Ectodermal cell (in vitro differentiated cells): ENCODE measurements around the gene DNM3.

Experiments
- H3K27ac ChIP-seq: 2 replicates; pipeline ENCODE4 v1.7.0; 2013; ENCODE audit warnings: mild to moderate bottlenecking, low read depth, low read length; ENCODE audit not compliant: insufficient read depth, poor library complexity, severe bottlenecking
- H3K27me3 ChIP-seq: 2 replicates; pipeline ENCODE4 v1.7.0; 2013; ENCODE audit warnings: mild to moderate bottlenecking, low read length; ENCODE audit not compliant: insufficient read depth, control insufficient read depth, poor library complexity, severe bottlenecking
- H3K36me3 ChIP-seq: one replicate; pipeline ENCODE4 v1.7.0; 2013; ENCODE audit warnings: low read length; ENCODE audit not compliant: control insufficient read depth, insufficient read depth
- H3K4me1 ChIP-seq: one replicate; pipeline ENCODE4 v1.7.0; 2013; ENCODE audit warnings: low read length; ENCODE audit not compliant: control insufficient read depth, insufficient read depth
- H3K4me3 ChIP-seq: 2 replicates; pipeline ENCODE4 v1.7.0; 2013; ENCODE audit warnings: low read depth, low read length, control low read depth; ENCODE audit not compliant: insufficient read depth
- H3K9me3 ChIP-seq: 2 replicates; pipeline ENCODE4 v1.7.0; 2013; ENCODE audit warnings: mild to moderate bottlenecking, low read length, moderate library complexity; ENCODE audit not compliant: control insufficient read depth
- WGBS, 2 experiments: methylation state at CpG; one replicate each; pipeline ENCODE4 v1.1.7; 2013; ENCODE audit warnings: missing lambda C conversion rate in 2 of 2; 5-methylcytosine and 5-hydroxymethylcytosine counted together

DNM3 gene

DNA sequence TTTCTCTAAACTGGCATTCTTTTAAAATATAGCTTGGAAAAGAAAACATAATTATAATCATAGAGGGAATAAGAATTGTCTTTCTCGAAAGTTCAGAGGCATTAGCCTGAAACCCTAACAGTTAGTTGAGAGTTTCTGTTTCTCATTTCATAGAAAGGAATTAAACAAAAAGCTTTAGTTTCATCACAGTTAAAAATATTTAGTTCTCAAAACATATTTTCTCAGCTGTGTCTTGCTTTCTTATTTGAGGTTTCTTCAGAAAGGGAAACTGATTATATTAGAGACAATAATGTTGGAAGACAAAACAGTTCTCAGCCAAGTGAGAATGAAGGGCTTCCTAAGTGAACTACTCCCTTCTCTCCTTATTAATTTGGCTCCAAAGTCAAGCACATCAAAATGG is 503.8 kb downstream of the DNM3 start:
- Histone ChIP-seq H3K4me3 (no peak overlapping the region), H3K36me3 (no peaks in the 10 kb centered on the region), H3K9me3 (no peaks in the 10 kb centered on the region), H3K27me3 (no peaks in the 10 kb centered on the region), H3K4me1 (peaks cover 5% of the 10 kb centered on the region), H3K27ac (no peak overlapping the region)
- 80% methylated on average over 1 of the region's 1 CpG; no CpG with 5 or more reads in 1 of the 2 experiments for WGBS, 2 experiments

DNA sequence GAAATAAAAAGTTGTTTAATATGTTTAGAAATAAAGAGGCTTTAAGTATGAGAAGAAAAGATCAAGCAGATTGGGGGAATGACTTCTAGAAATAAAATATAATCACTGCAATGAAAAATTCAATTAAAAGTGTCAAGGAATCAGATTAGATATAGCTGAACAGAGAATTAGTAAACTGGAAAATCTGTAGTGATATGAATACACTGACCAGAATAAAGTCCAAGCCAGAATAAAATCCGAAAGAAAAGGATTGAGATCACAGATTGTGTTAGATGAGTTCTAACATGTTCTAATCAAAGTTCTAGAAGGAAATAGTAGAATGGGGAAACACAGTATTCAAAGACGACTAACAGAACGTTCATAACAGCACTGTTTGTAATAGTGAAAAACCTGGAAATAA is 506.1 kb downstream of the DNM3 start:
- Histone ChIP-seq H3K4me3 (no peak overlapping the region), H3K27ac (no peak overlapping the region), H3K36me3 (no peaks in the 10 kb centered on the region), H3K4me1 (peaks cover 5% of the 10 kb centered on the region), H3K9me3 (no peaks in the 10 kb centered on the region), H3K27me3 (no peaks in the 10 kb centered on the region)
- WGBS, 2 experiments = 95 to 97% methylated on average over 3 of the region's 3 CpGs

DNA sequence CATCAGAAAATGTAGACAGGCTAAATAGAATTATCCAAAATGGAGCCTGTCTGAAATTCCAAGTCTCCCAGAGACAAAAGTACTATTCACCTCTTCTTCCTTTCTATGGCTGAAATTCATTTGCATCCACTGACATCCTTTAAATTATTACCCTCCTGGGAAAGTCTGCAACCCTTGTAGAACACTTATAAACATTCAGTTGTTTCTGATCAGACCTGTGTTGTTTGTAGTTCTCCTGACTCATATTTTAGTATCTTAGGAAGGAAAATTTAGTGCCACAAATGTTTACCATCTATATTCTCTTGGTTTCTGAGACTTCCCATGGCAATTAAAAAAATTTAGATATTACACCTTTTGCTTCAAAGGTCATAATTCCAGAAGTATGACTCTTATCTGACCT is 509.6 kb downstream of the DNM3 start:
- Histone ChIP-seq H3K9me3 (no peaks in the 10 kb centered on the region), H3K4me3 (no peak overlapping the region), H3K27ac (no peak overlapping the region), H3K4me1 (no peaks in the 10 kb centered on the region), H3K36me3 (no peaks in the 10 kb centered on the region), H3K27me3 (no peaks in the 10 kb centered on the region)

DNA sequence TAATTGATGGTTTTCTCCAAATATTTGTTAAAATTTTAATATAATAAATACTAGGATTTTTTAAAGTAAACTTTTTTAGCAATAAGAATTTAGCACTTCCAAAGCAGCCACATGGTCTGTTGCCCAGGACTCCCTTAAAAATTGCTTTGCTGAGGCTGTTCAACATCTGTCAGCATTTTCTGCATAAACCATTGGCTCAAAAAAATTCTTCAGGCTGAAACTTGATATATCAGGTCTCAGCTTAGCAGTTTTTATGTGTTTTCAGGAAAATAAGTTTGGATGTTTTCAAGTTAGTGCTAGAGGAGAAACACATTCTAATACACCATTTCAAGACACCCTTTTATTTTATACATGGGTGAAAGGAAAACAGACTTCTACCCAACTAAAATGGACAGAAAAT is 510.0 kb downstream of the DNM3 start:
- Histone ChIP-seq H3K27ac (no peak overlapping the region), H3K27me3 (no peaks in the 10 kb centered on the region), H3K4me3 (no peak overlapping the region), H3K9me3 (no peaks in the 10 kb centered on the region), H3K4me1 (no peaks in the 10 kb centered on the region), H3K36me3 (no peaks in the 10 kb centered on the region)

DNA sequence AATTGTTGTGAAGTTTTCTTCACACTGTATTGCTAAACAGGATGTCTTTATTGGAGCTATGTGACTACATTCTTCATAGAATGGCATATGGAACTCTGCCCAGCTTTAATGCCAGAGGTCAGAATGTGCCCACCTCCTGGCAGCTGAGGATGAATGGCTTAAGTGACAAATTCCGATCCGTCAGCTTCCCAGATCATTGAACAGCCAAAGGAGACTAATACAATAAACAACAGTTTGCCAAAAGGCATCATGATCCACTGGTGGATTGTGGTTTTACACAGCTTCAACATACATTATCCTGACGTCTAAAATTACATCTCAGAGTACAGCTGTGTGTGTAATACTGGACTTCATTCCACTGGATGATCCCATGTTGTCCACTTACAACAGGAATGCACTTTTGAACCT is 510.5 kb downstream of the DNM3 start:
- H3K9me3 ChIP-seq = no peaks in the 10 kb centered on the region
- no peak overlapping the region for H3K27ac ChIP-seq
- H3K4me3 ChIP-seq = no peak overlapping the region
- H3K4me1 ChIP-seq = no peaks in the 10 kb centered on the region
- WGBS, 2 experiments = 88 to 89% methylated on average over 3 of the region's 3 CpGs
- no peaks in the 10 kb centered on the region for H3K36me3 ChIP-seq
- no peaks in the 10 kb centered on the region for H3K27me3 ChIP-seq

DNA sequence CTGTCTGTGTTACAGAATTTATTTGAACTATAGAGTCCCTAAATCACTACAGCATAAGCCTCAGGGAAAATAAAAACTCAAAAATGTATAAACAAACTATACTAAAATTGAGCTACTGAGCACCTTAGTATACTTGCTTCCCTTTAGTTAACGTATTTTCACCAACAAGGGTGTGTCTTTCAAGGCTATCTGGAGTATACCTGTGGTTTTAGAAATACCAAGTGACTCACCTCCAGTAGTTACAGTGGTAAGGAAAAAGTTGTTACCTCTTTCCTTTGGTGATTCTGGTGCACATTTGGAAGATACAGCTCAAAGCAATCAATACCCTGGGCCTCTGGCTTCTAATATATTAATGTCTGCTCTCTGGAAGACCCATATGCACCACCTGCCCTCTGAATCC is 511.1 kb downstream of the DNM3 start:
- no peaks in the 10 kb centered on the region for H3K9me3 ChIP-seq
- no peaks in the 10 kb centered on the region for H3K36me3 ChIP-seq
- WGBS, 2 experiments = 93 to 100% methylated on average over 1 of the region's 1 CpG
- no peak overlapping the region for H3K4me3 ChIP-seq
- H3K27ac ChIP-seq = no peak overlapping the region
- no peaks in the 10 kb centered on the region for H3K4me1 ChIP-seq
- H3K27me3 ChIP-seq = no peaks in the 10 kb centered on the region

DNA sequence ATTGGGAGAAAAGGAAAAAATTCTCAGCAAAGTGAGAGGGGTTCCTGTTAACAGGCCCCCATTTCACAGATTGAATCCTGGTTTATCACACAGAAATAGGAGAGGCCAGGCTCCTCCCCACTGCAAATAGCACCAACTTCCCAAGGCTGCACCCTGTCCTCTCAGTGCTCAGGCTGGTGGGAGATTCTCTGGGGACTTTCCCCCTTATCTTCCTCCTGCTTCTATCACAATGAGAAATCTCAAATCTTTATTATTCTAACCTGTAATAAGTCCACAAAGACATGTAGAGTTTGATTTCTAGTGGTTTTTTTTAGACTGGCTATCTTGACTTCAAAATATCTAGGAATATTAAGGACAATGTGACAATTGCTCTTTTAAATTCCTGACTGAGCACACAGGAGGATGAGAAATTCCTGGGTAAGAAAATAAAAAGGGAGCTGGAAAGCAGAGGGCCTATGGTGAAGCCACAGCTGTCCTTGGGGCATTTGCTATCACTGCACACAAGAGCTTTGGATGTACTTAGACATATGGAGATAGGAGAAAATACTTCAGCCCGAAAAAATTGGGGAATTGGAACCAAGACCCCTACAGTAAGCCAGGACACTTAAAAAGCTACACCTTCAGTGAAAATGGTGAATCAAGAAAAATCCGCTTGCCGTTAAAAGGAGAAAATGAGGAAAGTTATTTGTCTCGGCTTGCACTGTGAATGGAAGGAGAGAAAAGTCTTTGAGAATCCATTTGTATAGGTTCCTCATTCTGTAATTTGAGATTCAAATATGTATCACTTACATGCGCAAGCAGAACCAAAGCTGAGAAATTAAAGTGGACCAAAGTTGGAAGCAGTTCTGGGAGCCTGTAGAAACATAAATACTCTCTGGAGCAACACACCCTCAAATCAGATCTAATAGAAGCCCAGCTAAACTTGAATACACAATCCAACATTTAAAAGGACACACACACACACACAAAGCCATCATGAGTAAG is 513.3 kb downstream of the DNM3 start:
- H3K36me3 ChIP-seq = no peaks in the 10 kb centered on the region
- H3K4me1 ChIP-seq = peaks cover 11% of the 10 kb centered on the region
- 94 to 96% methylated on average over 4 to 5 of the region's 5 CpGs for WGBS, 2 experiments
- H3K9me3 ChIP-seq = no peaks in the 10 kb centered on the region
- no peaks in the 10 kb centered on the region for H3K27me3 ChIP-seq
- H3K4me3 ChIP-seq = no peak overlapping the region
- H3K27ac ChIP-seq = no peak overlapping the region

DNA sequence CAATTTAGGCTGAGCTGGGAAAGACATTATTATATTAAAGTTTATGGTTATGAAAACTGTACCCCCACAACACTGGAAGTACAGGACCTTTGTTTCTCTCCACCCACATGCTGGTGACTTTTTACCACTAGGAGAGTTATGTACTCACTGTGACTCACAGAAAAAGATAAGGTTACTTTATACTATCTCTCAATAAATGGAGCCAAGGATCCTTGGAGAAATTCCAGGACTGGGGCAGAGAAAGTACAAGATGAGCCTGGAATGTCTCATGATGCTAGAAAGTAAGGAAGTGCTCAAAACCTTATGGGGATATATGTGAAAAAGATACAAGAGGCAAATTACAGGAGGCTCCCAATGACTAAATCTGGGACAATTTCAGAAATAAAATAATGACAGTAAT is 515.3 kb downstream of the DNM3 start:
- Histone ChIP-seq H3K27me3 (peaks cover 14% of the 10 kb centered on the region), H3K36me3 (no peaks in the 10 kb centered on the region), H3K9me3 (no peaks in the 10 kb centered on the region), H3K4me3 (no peak overlapping the region), H3K4me1 (peaks cover 28% of the 10 kb centered on the region), H3K27ac (no peak overlapping the region)

DNA sequence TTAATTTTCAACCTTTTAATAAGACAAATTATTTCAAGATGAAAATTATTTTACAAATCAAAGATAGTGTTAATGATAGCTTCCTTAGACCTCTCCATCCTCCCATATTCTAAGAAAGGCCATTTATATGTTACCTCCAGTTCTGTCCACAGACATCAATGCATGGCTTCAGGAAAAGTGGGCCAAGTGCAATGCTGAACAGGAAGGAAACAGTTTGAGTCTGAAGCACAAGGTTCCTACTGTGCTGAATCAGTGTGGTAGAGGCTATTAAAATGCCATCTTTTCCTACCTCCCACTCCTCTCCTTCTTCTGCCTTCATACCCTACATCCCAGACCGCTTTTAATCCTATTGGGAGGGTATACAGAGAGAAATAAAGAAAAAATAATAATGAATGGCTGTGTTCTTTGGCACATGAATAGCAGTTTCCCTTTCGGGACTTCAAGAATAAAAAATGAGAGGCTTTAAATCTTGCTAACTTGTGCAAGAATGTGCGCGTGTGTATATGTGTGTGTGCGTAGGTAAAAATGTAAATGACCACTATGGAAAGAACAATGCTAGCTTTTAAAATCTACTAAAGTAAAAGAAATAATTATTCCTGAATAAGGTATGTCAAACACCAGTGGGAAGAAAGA is 516.6 kb downstream of the DNM3 start:
- peaks cover 25% of the 10 kb centered on the region for H3K27me3 ChIP-seq
- no peak overlapping the region for H3K27ac ChIP-seq
- peaks cover 28% of the 10 kb centered on the region for H3K4me1 ChIP-seq
- no peak overlapping the region for H3K4me3 ChIP-seq
- H3K9me3 ChIP-seq = no peaks in the 10 kb centered on the region
- H3K36me3 ChIP-seq = no peaks in the 10 kb centered on the region
- WGBS, 2 experiments = 87 to 89% methylated on average over 4 of the region's 5 CpGs

DNA sequence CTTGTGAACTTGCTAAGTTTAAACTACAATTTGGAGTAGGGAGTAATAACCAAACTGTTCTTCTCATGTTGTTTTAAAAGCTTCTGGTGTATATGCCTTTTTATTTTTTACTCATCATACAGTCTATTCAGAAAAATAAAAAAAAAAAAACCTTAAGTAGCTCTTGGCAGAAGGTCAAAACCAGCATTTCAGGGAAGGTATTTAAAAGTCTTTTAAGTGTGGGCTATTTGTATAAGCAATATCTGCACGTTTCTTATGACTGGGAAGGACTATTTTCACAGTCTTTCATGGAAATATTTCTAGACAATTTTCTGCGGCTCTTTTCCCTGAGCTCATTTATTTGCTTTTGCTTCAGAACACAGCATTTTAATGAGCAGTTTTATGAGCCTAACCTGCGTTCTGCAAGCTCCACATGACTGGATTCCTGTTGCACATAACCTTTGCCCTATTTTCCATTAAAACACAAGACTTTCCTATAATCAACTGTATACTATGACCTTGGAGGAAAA is 518.2 kb downstream of the DNM3 start:
- H3K9me3 ChIP-seq = no peaks in the 10 kb centered on the region
- no peaks in the 10 kb centered on the region for H3K36me3 ChIP-seq
- H3K27me3 ChIP-seq = peaks cover 33% of the 10 kb centered on the region
- H3K4me3 ChIP-seq = no peak overlapping the region
- H3K4me1 ChIP-seq = peaks cover 28% of the 10 kb centered on the region
- WGBS, 2 experiments = 57 to 65% methylated on average over 3 of the region's 3 CpGs
- H3K27ac ChIP-seq = no peak overlapping the region
